GM12878 (cell line): ENCODE measurements around the gene ADSL. TPM values are rescaled to one million over a fixed set of nuclear protein-coding genes. Genes with fewer than 3 reads are reported as not detected.

ENCODE experiments used
- ATAC-seq: fragments of 200-7000 bp; cut with Tn5 transposase; 3 replicates; pipeline ENCODE4 v1.9.1; 2020; ENCODE audit warnings: mild to moderate bottlenecking, moderate library complexity
- BruUV-seq: library from RNA; stranded (reverse); fragments of 400-500 nt; replicated peaks from 2 replicates; lab custom pipeline; 2021; lab: Mats Ljungman, UMichigan
- CTCF ChIA-PET: fragments of 300-600 bp; sonication (Branson Sonifier 250); formaldehyde crosslinking; extraction: SDS; loops from one replicate; lab custom pipeline; 2021; ENCODE audit warnings: inconsistent platforms; lab: Yijun Ruan, JAX
- POLR2A ChIA-PET: fragments of 350-600 bp; formaldehyde crosslinking; extraction: SDS; loops from one replicate; lab custom pipeline; 2021; ENCODE audit warnings: inconsistent platforms; lab: Charles Lee
- RAD21 ChIA-PET: fragments of 300-600 bp; sonication (Branson Sonifier 250); formaldehyde crosslinking; loops from one replicate; lab custom pipeline; 2023; ENCODE audit warnings: antibody characterized with exemption; ENCODE audit not compliant: unreplicated experiment; lab: Charles Lee
- SMC1A ChIA-PET: fragments of 300-600 bp; sonication (Branson Sonifier 250); formaldehyde crosslinking; loops from one replicate; lab custom pipeline; 2023; ENCODE audit not compliant: unreplicated experiment, uncharacterized antibody; lab: Charles Lee
- DNase-seq: peaks from one replicate; pipeline ENCODE4 v3.0.0-alpha.2; 2011; ENCODE audit warnings: low read depth, low spot score
- FAIRE-seq: peaks from 3 replicates; lab custom pipeline; 2011; peaks lifted over from hg19 to GRCh38; lab: Jason Lieb, UNC
- H2AFZ ChIP-seq: 2 replicates; pipeline ENCODE4 v1.6.0; 2011; ENCODE audit warnings: low read depth, low read length, control low read depth; ENCODE audit not compliant: control insufficient read depth
- H3K27ac ChIP-seq: 2 replicates; pipeline ENCODE4 v1.5.1; 2011; ENCODE audit warnings: control low read depth; ENCODE audit not compliant: control insufficient read depth, insufficient read depth
- H3K27me3 ChIP-seq, 2 experiments: replicated peaks in 1 of 2; 2 replicates each; pipeline versions ENCODE4 v1.6.0 to v1.6.1; 2011; ENCODE audit warnings: low read length in 1 of 2; ENCODE audit not compliant: control insufficient read depth in 2 of 2, insufficient read depth in 2 of 2
- H3K36me3 ChIP-seq, 2 experiments: 2 replicates each; pipeline ENCODE4 v1.5.1; 2011; ENCODE audit warnings: low read length in 1 of 2; ENCODE audit not compliant: control insufficient read depth in 2 of 2, insufficient read depth in 2 of 2
- H3K4me1 ChIP-seq: 2 replicates; pipeline ENCODE4 v1.6.1; 2011; ENCODE audit warnings: mild to moderate bottlenecking, low read length, moderate library complexity, mixed read lengths; ENCODE audit not compliant: control insufficient read depth, insufficient read depth
- H3K4me2 ChIP-seq: 2 replicates; pipeline ENCODE4 v1.6.0; 2011; ENCODE audit warnings: control low read depth; ENCODE audit not compliant: control insufficient read depth, insufficient read depth
- H3K4me3 ChIP-seq: fragments of 200-600 bp; sonication (generic); 2 replicates; pipeline ENCODE4 v1.5.1; 2016
- H3K79me2 ChIP-seq: 2 replicates; pipeline ENCODE4 v1.6.0; 2011; ENCODE audit warnings: low read length; ENCODE audit not compliant: control insufficient read depth, insufficient read depth
- H3K9ac ChIP-seq: 2 replicates; pipeline ENCODE4 v1.8.0; 2011; ENCODE audit warnings: low read length, control low read depth, mixed read lengths; ENCODE audit not compliant: control insufficient read depth, insufficient read depth
- H3K9me3 ChIP-seq: replicated peaks from 3 replicates; pipeline ENCODE4 v1.5.1; 2011; ENCODE audit warnings: mild to moderate bottlenecking, low read length; ENCODE audit not compliant: control insufficient read depth, insufficient read depth
- H4K20me1 ChIP-seq: 2 replicates; pipeline ENCODE4 v1.6.0; 2011; ENCODE audit not compliant: control insufficient read depth, insufficient read depth
- BCLAF1 ChIP-seq: fragments of 450-650 bp; IDR thresholded peaks from 2 replicates; pipeline ENCODE4 v1.6.1; 2017; ENCODE audit warnings: antibody characterized with exemption, mild to moderate bottlenecking, moderate library complexity
- CTCF ChIP-seq, 3 experiments: IDR thresholded peaks in 2 of 3; conservative IDR thresholded peaks in 1 of 3; 2 replicates each; pipeline ENCODE4 v1.5.1; 2011; ENCODE audit warnings: low read depth in 3 of 3, low read length in 3 of 3, mild to moderate bottlenecking in 3 of 3, control low read depth in 2 of 3, moderate library complexity in 2 of 3, inconsistent platforms in 1 of 3, mixed read lengths in 1 of 3; ENCODE audit not compliant: control insufficient read depth in 2 of 3, insufficient read depth in 1 of 3; ENCODE audit errors: extremely low read depth in 1 of 3
- DPF2 ChIP-seq: fragments of 450-650 bp; IDR thresholded peaks from 2 replicates; pipeline ENCODE4 v1.6.1; 2017; ENCODE audit warnings: mild to moderate bottlenecking
- HDAC6 ChIP-seq: fragments of 200-600 bp; sonication (generic); IDR thresholded peaks from one replicate; pipeline ENCODE4 v1.8.0; 2017; ENCODE audit warnings: antibody characterized with exemption; ENCODE audit not compliant: unreplicated experiment
- MTA3 ChIP-seq: IDR thresholded peaks from 2 replicates; pipeline ENCODE4 v1.6.1; 2012; ENCODE audit warnings: low read length, inconsistent platforms, borderline replicate concordance
- NR2C2 ChIP-seq: IDR thresholded peaks from 2 replicates; pipeline ENCODE4 v1.6.1; 2011; ENCODE audit warnings: borderline replicate concordance, low read depth; ENCODE audit not compliant: control insufficient read depth, insufficient read length
- PAX8 ChIP-seq: fragments of 450-650 bp; IDR thresholded peaks from 2 replicates; pipeline ENCODE4 v1.6.1; 2017; ENCODE audit warnings: mild to moderate bottlenecking, moderate library complexity
- POLR2AphosphoS5 ChIP-seq: IDR thresholded peaks from 2 replicates; pipeline ENCODE4 v1.6.1; 2011; ENCODE audit warnings: mild to moderate bottlenecking, low read length, inconsistent platforms
- SP1 ChIP-seq: IDR thresholded peaks from one replicate; pipeline ENCODE4 v1.6.1; 2011; ENCODE audit warnings: low read depth, low read length
- YY1 ChIP-seq: IDR thresholded peaks from 2 replicates; pipeline ENCODE4 v1.6.1; 2011; ENCODE audit warnings: low read depth, mild to moderate bottlenecking, low read length
- ZNF207 ChIP-seq: fragments of 450-650 bp; IDR thresholded peaks from 2 replicates; pipeline ENCODE4 v1.6.1; 2014; ENCODE audit warnings: antibody characterized with exemption, mild to moderate bottlenecking, borderline replicate concordance
- WGBS: methylation state at CpG from one replicate; pipeline ENCODE4 v1.1.6; 2016; ENCODE audit warnings: low lambda C conversion rate; ENCODE audit not compliant: insufficient replicate concordance, insufficient coverage; ENCODE audit errors: missing lambda C conversion rate; 5-methylcytosine and 5-hydroxymethylcytosine counted together
- in situ Hi-C: fragments of 300-500 bp; cut with MboI; formaldehyde crosslinking; loops from 9 replicates; pipeline ENCODE4 v1.14.3; 2018; ENCODE audit warnings: mixed read lengths
- intact Hi-C: fragments of 100-400 bp; cut with micrococcal nuclease; formaldehyde crosslinking; loops from one replicate; pipeline ENCODE4 v1.14.2; 2022; ENCODE audit not compliant: unreplicated experiment
- polyA plus RNA-seq, 11 experiments: library from polyadenylated mRNA; depleted of rRNA in 4 of 11; unstranded in 6 of 11; stranded (reverse) in 5 of 11; fragments of >200 nt; fragmentation: Nextera tagmentation in 4 of 11; fragmentation: Illumina TruSeq in 1 of 11; extraction: Ambion mirVana in 4 of 11; extraction: Trizol in 1 of 11; gene quantifications; 1 replicate in 1 of 11; 2 replicates in 10 of 11; pipeline versions ENCODE4 v1.2.1 to v1.2.3, GENCODE V29; 2011 to 2016; ENCODE audit warnings: inconsistent platforms in 2 of 11, missing spikeins in 2 of 11, low read depth in 1 of 11
- total RNA-seq, 4 experiments: library from RNA; depleted of rRNA in 3 of 4; stranded (reverse); fragments of >200 nt in 3 of 4; fragmentation: Illumina TruSeq in 1 of 4; extraction: Trizol in 1 of 4; gene quantifications; 2 replicates each; pipeline versions ENCODE4 v1.2.1 to v1.2.3, GENCODE V29; 2013 to 2021

The ADSL gene
- total and polyA plus RNA-seq, 10 of the 15 experiments (the other 5 are each of a cell fraction or from before 2014, with no cell fraction given) = 126 to 313 (median 143) TPM

GRCh38 chr22:40421941-40422340 lies 75.6 kb downstream of the ADSL start:
- Histone ChIP-seq H3K36me3 (peaks cover 45 to 77% of the 10 kb centered on the region in 2 experiments; a peak in 3 of 4 replicates), H3K79me2 (no peaks in the 10 kb centered on the region), H3K9ac (no peak overlapping the region), H4K20me1 (no peaks in the 10 kb centered on the region), H3K4me2 (no peak overlapping the region), H3K27ac (no peak overlapping the region), H3K9me3 (no peaks in the 10 kb centered on the region), H3K4me1 (no peaks in the 10 kb centered on the region), H2AFZ (no peak overlapping the region), H3K4me3 (no peak overlapping the region), H3K27me3 (no peaks in the 10 kb centered on the region)
- ATAC-seq (no peak), DNase-seq (no peak), FAIRE-seq (no peak)
- no TSS peak for BruUV-seq
- CTCF ChIA-PET = no interaction called here
- no peak for TF ChIP-seq PAX8
- POLR2A ChIA-PET = no interaction called here
- in situ Hi-C loops = no loop called here
- intact Hi-C loops = no loop called here
- RAD21 ChIA-PET = no interaction called here
- 91% methylated on average over 1 of the region's 1 CpG for WGBS
- SMC1A ChIA-PET = interaction anchor here (1.4 kb wide), 1 partner anchor 15 kb away, joined by 4 read pairs; no protein-coding TSS in a partner anchor

GRCh38 chr22:40422558-40423309 lies 76.4 kb downstream of the ADSL start:
- RAD21 ChIA-PET = no interaction called here
- Histone ChIP-seq H3K4me2 (no peak overlapping the region), H3K36me3 (peaks cover 53 to 74% of the 10 kb centered on the region in 2 experiments; a peak in 3 of 4 replicates), H3K9ac (no peak overlapping the region), H3K4me3 (no peak overlapping the region), H3K27ac (no peak overlapping the region), H2AFZ (no peak overlapping the region), H3K9me3 (no peaks in the 10 kb centered on the region), H3K27me3 (no peaks in the 10 kb centered on the region), H3K4me1 (no peaks in the 10 kb centered on the region), H3K79me2 (no peaks in the 10 kb centered on the region), H4K20me1 (no peaks in the 10 kb centered on the region)
- FAIRE-seq (no peak), ATAC-seq (no peak), DNase-seq (no peak)
- WGBS = 92% methylated on average over 9 of the region's 9 CpGs
- SMC1A ChIA-PET = no interaction called here
- intact Hi-C loops = no loop called here
- POLR2A ChIA-PET = no interaction called here
- CTCF ChIA-PET = no interaction called here
- in situ Hi-C loops = no loop called here
- BruUV-seq = no TSS peak
- no peak for TF ChIP-seq NR2C2
- TF ChIP-seq BCLAF1 = no peak
- TF ChIP-seq ZNF207 = no peak
- TF ChIP-seq CTCF (IDR thresholded peaks at IDR 0.05 in 2 of 3, conservative IDR thresholded peaks at IDR 0.05 in 1 of 3; ENCODE audit: control insufficient read depth in 2 of 3, extremely low read depth in 1 of 3, insufficient read depth in 1 of 3, low read depth in 3 of 3, low read length in 3 of 3) = no peak
- no peak for TF ChIP-seq SP1
- no peak for TF ChIP-seq DPF2
- no peak for TF ChIP-seq HDAC6
- TF ChIP-seq POLR2AphosphoS5 = no peak
- no peak for TF ChIP-seq YY1
- TF ChIP-seq MTA3 = no peak
